NCI-H1436 (cell line): Measurements from ENCODE around the gene TMA7B.

ENCODE experiments used
- DNase-seq: peaks from one replicate; lab custom pipeline; 2025; lab: John Stamatoyannopoulos, UW

Gene TMA7B

GRCh38 chr22:39952347-39952746 is 7.8 kb upstream of the TMA7B start:
- no peak for DNase-seq

DNA sequence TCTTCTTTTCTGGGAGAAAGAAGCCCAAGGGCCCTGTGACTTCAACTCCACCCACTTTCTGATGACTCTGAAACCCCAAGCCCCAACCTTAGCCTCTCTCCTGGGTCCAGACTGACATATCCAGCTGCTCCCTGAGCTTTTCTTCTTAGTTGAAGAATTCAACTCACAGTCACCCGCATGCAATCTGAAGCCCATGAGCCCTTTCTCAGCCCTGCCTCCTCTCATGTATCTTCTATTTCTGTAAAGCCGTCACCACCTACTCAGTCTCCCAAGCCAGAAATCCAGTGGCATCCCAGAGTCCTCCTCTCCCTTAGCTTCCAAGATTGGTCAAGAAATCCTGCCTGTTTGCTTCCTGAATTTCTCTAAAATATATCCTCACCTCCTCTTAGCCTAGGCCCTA is 7.1 kb upstream of the TMA7B start:
- no peak for DNase-seq

- DNase-seq = no peak
Measured at GRCh38 chr22:39954584-39955055, 5.6 kb upstream of the TMA7B start.

DNA sequence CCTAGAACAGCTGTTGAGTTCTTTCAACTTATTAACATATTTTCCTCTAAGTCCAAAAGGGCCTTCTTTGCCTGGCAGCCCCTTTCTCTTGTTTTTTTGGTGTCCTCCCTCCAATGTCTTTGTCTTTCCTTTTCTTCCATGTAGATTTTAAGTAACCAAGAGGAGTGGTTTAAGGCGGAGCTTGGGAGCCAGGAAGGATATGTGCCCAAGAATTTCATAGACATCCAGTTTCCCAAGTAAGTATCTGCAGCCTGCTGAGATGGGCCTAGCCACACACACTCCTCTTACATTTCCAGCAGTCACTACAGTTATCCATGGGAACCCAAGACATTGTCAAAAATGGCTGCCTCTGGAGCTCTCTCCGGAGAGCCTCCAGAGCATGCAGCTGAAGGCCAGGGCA is 4.5 kb upstream of the TMA7B start:
- DNase-seq = no peak

DNA sequence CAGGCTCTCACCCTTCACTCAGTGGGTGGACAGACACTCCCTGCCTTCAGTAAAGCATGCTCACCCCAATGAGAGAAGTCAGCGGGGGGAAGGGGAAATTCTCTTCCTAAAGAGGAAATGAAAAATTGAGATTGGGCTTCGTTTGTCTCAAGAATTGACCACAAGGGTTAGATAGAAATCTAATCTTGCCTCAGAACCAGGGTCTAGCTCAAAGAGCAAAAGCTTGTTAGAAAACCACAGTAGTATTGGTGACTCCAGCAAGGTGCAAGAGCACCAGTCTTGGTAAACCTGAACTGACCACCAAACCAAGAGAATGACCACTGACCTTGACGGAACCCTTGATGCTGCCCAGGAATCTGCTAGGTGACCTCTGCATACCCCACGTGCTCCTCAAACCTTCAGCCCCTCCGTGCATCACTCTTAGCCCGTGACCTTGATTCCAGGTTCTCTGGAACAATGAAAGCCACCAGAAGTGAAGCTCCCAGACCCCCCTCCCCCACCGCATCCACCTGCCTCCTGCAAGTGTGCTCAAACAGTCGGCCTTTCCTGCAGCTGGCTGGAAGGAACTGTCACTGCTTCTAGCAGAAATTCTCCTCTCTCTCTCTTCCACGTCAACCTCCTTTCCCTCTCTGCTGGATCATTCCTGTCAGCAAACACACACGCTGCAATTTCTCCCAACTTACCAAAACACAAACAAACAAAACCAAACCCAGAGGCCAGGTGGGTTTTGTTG is 3.1 kb upstream of the TMA7B start:
- DNase-seq = no peak

DNA sequence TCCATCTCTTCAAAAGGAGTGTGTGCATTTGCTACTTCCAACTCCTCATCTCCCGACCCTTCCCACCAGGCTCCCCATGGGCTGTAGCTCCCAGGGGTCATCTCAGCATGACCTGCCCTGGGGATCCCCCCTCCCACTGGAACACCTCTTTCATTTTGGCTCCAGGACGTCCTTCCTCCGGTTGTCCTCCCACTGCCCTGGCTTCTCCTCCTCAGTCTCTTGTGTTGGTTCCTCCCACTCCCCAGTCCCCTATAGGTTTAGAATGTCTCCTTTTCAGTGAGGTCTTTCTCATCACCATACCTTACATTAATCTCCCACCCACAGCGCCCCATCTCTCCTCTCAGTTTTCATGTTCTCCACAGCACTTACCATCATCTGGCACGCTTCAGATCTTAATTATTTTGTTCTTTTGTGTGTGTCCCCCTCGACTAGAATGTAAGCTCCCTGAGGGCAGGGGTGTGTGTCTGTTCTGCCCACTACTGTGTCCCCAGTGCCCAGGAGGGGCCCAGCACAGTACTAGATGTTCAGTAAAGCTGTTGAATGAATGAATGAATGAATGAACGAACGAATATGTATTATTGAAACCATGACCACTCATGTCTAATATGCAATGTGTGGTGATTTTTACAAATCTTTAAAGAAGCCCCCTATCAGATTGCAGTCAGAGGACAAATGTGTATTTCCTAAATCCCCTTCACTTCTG is 2.0 kb upstream of the TMA7B start:
- no peak for DNase-seq

DNA sequence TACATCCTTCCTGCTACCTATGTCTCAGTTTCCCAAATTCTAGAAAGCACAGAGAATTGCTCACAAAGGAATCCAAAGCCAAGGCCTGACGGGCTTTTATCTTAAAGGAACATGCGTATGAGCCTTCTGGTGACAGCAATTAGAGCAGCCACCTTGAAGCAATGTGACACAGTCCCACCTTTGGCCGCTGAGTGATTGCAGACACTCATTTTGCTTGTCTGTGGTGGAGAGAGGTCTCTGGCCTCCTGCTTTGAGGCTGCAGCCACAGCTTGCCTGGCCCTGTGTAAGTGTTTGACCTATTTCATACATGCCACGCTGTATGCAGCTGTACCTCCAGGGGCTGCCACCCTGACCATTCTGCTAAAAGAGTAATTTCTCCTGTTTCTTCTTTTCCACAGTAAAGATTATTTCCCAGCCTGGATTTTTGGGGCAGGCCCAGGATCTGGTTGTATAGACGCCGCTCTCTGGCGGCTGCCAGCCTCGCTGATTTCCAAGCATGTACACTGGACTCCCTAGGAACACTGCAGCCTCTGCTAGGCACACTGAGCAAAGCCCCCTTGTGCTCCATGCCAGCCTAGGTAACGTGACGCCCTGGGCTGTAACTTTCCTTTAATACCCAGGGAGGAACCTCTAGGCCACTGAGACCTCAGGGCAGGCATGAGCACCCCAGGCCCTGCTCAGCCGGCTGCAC is 1.1 kb upstream of the TMA7B start:
- DNase-seq = no peak

DNA sequence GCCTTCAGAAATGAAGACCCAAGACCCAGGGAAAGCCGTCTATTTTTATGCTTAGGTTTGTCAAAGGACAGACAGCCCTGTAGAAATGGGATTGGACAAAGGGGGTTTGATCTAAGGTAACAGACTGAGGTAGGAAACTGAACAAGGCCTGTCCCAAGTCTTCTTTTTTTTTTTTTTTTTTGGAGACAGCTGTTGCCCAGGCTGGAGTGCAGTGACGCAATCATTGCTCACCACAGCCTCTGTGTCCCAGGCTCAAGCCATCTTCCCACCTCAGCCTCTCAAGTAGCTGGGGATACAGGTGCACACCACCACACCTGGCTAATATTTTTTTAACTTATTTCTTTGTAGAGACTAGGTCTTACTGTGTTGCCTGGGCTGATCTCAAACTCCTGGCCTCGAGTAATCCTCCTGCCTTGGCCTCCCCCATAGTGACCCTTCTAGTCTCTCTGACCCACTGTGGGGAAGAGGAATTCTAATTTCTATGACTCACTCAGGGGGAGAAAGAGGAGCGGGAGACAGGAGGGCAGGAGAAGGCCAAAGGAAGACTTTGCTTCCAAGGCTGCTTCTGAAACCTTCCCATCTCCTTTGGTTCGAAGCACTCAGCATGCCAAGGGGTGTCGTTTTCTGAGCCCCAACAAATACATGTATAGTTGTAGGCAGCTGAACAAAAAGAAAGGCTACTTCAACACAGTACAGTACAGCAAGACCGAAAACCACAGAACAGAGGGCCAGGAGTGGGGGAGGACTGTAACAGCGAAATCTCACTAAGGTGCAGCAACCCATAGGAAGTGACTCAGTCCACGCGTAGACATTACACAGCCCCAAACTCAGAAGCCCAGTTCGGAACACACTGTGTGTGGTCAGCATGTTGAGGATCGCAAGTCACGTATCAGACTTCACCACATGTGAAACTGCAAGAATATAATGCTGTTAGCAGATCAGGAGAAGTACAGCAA is 872 bp downstream of the TMA7B start:
- DNase-seq = no peak

- DNase-seq = no peak
Measured at GRCh38 chr22:39962071-39962470, 1.9 kb downstream of the TMA7B start.

- DNase-seq = no peak
Measured at GRCh38 chr22:39965748-39966147, 5.6 kb downstream of the TMA7B start.

DNA sequence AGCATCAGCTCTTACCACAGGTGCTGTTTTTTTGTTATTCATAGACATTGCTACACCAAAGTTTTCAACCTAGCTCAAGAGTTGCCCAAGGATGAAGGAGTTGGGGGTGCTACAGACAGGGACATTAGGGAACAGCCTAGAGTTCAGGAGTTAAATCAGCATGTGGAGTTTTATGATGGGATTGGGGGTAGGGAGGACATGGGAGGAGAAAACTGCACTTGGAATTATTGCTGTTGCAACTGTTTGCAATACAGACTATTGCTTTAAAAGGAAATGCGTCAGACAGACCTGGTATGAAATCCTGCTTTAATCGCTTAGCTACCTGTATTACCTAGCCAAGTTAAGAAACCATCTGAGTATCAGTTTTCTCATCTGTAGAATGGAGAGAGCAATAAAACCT is 6.3 kb downstream of the TMA7B start:
- DNase-seq = no peak

- no peak for DNase-seq
Measured at GRCh38 chr22:39967103-39967829, 7.1 kb downstream of the TMA7B start.

DNA sequence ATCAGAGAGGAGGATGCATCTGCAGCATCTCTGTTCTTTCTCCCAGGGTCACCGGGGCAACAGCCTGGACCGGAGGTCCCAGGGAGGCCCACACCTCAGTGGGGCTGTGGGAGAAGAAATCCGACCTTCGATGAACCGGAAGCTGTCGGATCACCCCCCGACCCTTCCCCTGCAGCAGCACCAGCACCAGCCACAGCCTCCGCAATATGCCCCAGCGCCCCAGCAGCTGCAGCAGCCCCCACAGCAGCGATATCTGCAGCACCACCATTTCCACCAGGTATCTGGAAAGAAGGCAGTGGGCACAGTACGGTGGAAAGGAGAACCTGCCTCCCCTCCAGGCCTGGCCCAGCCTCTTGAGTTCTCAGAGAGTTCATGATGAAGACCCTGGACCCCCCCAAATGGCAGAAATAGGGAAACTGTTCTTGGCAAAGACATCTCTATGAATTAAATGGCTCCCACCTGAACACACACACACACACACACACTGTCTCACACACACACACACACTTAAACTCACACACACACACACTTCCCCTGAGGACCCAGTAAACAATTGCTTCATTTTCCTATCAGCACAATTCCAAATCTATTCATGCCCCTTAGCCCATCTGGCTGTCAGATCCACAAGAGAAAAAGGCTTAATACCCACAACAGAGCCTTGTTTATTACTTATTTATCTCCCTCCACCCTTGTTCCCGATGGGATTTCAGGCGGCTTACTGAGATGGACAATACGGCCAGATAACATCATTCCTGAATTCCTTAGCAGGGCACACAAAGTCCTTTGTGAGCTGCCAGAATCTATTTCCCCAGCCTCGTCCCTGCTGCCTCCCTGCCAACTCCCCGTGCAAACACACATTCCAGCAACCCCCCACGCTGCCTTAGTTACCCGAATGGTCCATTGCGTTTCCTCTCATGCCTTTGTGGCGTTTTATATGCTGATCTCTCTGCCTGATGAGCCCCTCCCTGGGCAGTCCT is 8.1 kb downstream of the TMA7B start:
- DNase-seq = no peak

DNA sequence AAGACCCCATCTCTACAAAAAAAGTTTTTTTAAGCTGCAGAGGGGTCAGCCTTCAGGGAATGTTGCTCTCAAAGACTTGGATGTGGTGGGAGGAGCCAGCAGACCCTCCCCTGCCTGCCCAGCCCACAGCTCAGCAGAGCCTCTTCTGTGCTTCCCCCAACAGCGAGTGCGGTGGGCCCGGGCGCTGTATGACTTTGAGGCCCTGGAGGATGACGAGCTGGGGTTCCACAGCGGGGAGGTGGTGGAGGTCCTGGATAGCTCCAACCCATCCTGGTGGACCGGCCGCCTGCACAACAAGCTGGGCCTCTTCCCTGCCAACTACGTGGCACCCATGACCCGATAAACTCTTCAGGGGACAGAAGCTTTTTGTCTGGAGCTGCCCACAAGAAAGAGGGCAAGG is 10.5 kb downstream of the TMA7B start:
- DNase-seq = no peak

DNA sequence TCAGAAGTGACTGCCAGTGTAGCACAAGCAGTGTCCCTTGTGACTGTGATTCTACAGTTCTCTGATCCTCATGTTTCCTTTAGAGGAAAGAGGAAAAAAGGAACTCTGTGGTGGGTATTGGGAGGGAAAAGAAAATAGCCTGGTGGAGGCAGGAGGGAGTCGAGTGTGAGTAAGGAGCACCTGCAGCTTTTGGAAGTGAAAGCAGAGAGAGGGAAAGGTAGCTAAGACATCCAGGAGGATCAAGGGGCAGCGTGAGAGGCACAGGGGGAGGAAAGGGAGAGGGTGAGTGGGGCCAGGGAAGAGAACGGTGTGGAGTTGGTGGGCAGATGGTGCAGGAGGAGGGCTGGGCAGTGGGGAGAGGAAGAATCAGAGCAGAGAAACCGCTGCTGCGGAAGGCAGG is 12.4 kb downstream of the TMA7B start:
- no peak for DNase-seq

- no peak for DNase-seq
Measured at GRCh38 chr22:39973656-39974055, 13.5 kb downstream of the TMA7B start.

DNA sequence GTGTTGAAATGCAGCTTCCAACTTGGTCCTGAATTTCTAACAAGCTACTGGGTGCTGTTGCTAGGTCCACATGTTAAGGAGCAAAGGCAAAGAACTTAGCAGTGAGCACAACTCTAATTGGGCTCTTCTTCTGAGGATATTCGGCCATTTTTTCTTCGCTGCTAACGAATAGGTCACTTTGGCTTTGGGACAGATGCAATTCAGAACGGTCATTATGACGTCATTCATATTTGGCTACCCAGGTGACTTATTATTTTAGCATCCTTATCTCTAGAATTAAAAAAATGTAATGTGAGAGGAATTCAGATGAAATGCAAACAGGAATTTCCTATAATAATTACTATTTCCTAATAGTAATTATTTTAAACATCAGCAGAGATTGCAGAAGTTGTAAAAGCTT is 13.9 kb downstream of the TMA7B start:
- no peak for DNase-seq

DNA sequence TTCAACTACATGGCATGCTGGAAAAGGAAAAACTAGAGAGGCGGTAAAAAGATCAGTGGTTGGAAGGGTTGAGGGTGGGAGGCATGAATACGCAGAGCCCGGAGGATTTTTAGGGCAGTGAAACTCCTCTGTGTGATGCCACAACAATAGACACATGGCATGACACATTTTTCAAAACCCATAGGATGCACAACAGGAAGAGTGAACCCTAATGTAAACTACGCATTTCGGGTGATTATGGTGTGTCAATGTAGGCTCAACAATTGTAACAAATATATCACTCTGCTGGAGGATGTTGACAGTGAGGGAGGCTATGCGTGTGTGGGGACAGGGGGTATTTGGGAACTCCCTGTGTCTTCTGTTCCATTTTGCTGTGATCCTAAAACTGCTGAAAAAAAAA is 18.9 kb downstream of the TMA7B start:
- no peak for DNase-seq

DNA sequence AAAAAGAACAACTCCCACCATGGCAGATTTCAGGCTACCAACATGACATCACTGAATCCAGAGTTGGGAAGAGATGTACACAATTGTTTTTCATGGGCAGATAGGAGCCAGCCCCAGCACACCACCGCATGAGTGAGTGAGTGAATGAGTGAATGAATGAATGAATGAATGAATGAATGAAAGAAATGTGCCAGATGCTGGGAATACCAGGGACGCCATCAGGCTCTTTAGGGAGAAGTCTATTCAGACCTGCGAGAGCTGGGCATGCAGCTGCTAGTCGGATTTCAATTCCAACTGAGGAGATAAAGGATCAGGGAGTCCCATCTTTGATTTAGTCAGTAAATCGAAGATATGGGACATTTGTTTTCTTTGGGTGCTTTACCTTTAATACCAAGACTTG is 19.3 kb downstream of the TMA7B start:
- DNase-seq = no peak

- DNase-seq = no peak
Measured at GRCh38 chr22:39980596-39980995, 20.4 kb downstream of the TMA7B start.
